ENCODE results near the gene PPP1CC. TPM values are rescaled to one million over a fixed set of nuclear protein-coding genes. Genes with fewer than 3 reads are reported as not detected.

Gene PPP1CC
- total RNA-seq, 1 donor: 107 TPM

- H3K79me2 ChIP-seq (ENCODE audit: insufficient read depth, low read length): peaks cover 41% of the 10 kb centered on the region
- H3K4me2 ChIP-seq (ENCODE audit: insufficient read depth, low read length): peak overlapping the region; percentile 97
Measured at GRCh38 chr12:110743571-110744093, 941 bp upstream of the PPP1CC start.

DNA sequence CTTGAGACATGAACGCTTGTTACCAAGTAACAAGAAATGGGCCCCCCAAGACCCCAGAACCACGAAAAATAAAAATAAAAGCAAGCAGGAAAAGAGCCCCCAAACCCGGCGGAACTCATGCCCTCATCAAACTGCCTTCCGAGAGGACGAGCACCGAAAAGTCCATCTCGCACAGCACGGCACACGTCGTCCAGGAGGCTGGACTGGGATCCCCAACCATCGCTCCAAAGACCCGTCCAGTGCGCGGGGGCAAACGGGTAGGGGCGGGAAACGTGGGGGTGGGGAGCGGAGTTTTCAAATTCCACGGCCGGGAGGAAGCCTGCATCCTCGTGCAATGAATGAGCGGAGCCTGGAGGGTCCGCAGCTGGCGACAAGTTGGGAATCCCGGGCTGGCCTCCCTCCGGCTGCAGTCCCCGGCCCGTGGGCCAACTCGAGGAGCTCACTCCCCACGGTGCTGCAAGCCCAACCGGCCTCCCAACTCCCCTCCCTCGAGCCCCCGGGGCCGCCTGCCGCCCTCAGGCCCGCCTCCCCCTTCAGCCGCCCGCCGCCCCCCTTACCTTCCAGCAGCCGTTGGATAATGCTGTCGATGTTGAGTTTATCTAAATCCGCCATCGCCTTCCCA lies 484 bp downstream of the PPP1CC start:
- Histone ChIP-seq H4K20me1 (ENCODE audit: insufficient read depth, low read length) (peaks cover 48% of the 10 kb centered on the region), H3K9me3 (ENCODE audit: low read depth, low read length) (no peaks in the 10 kb centered on the region), H3K4me2 (ENCODE audit: insufficient read depth, low read length) (peak overlapping the region; percentile 96), H3K27ac (ENCODE audit: low read depth, low read length) (peak overlapping the region; percentile 71), H3K27me3 (ENCODE audit: insufficient read depth, low read length) (no peaks in the 10 kb centered on the region), H3K79me2 (ENCODE audit: insufficient read depth, low read length) (peaks cover 55% of the 10 kb centered on the region), H3K4me1 (ENCODE audit: insufficient read depth, low read length) (peaks cover 70% of the 10 kb centered on the region), H2AFZ (ENCODE audit: low read length) (peak overlapping the region; percentile 50), H3K36me3 (ENCODE audit: insufficient read depth, low read length) (no peaks in the 10 kb centered on the region), H3K4me3 (ENCODE audit: insufficient read depth, low read length) (peak overlapping the region; percentile 89)
- DNase-seq (ENCODE audit: insufficient read length, low spot score, missing footprints): peak; percentile 49
- no peak for TF ChIP-seq CTCF (IDR thresholded peaks at IDR 0.05; ENCODE audit: extremely low read depth, low read depth, low read length)

More at GRCh38 chr12:110743571-110744093, 941 bp upstream of the PPP1CC start:
- no peaks in the 10 kb centered on the region for H3K36me3 ChIP-seq (ENCODE audit: insufficient read depth, low read length)
- H4K20me1 ChIP-seq (ENCODE audit: insufficient read depth, low read length): peaks cover 33% of the 10 kb centered on the region
- peak overlapping the region; percentile 97 for H2AFZ ChIP-seq (ENCODE audit: low read length)
- peak overlapping the region; percentile 8 for H3K27ac ChIP-seq (ENCODE audit: low read depth, low read length)
- H3K27me3 ChIP-seq (ENCODE audit: insufficient read depth, low read length): no peaks in the 10 kb centered on the region
- H3K4me1 ChIP-seq (ENCODE audit: insufficient read depth, low read length): peaks cover 56% of the 10 kb centered on the region
- TF ChIP-seq CTCF (IDR thresholded peaks at IDR 0.05; ENCODE audit: extremely low read depth, low read depth, low read length): no peak
- no peaks in the 10 kb centered on the region for H3K9me3 ChIP-seq (ENCODE audit: low read depth, low read length)
- H3K4me3 ChIP-seq (ENCODE audit: insufficient read depth, low read length): peak overlapping the region; percentile 89
- peak; percentile 73 for DNase-seq (ENCODE audit: insufficient read length, low spot score, missing footprints)

DNA sequence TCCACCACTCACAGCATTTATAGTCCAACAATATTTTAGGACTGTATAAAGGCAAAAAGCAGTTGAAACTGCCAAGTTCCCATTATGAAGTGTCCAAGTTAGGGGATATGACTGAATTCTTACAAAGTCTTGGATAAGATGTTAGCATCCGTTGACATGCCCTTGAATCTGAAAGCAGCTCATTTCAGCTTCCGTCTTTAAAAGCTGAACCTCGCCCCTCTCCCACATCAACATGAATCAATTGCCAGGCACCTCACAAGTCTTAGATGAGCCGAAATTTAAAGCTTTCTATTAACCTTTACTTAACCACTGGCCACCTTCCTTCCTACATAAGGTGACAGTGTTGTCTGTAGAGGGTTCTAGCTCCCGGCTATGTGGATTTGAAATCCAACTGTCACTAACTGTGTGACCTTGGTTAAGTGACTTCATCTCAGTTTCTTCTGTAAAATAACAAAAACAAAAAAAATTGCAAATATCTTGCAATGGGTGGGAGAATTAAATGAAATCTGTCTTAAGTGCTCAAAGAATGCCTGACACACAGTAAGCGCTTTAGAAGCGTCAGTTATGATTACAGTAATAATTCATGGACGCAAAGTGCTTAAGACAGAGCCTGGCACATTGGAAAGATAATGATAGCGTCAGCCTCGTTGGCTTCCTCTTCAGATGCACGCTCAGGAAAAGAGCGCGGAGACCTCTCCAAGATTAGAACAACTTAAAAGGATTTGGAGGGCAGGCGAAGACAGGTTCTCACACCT lies 1.2 kb downstream of the PPP1CC start:
- Histone ChIP-seq H3K4me3 (ENCODE audit: insufficient read depth, low read length) (peak overlapping the region; percentile 89), H3K9me3 (ENCODE audit: low read depth, low read length) (no peaks in the 10 kb centered on the region), H3K27me3 (ENCODE audit: insufficient read depth, low read length) (no peaks in the 10 kb centered on the region), H3K79me2 (ENCODE audit: insufficient read depth, low read length) (peaks cover 62% of the 10 kb centered on the region), H3K27ac (ENCODE audit: low read depth, low read length) (peak overlapping the region; percentile 71), H3K4me1 (ENCODE audit: insufficient read depth, low read length) (peaks cover 71% of the 10 kb centered on the region), H4K20me1 (ENCODE audit: insufficient read depth, low read length) (peaks cover 48% of the 10 kb centered on the region), H3K36me3 (ENCODE audit: insufficient read depth, low read length) (no peaks in the 10 kb centered on the region), H3K4me2 (ENCODE audit: insufficient read depth, low read length) (peak overlapping the region; percentile 96), H2AFZ (ENCODE audit: low read length) (peak overlapping the region; percentile 50)
- peak; percentile 80 for DNase-seq (ENCODE audit: insufficient read length, low spot score, missing footprints)
- TF ChIP-seq CTCF (IDR thresholded peaks at IDR 0.05; ENCODE audit: extremely low read depth, low read depth, low read length): no peak

- Histone ChIP-seq H3K4me2 (ENCODE audit: insufficient read depth, low read length) (peak overlapping the region; percentile 96), H3K27ac (ENCODE audit: low read depth, low read length) (no peak overlapping the region), H3K36me3 (ENCODE audit: insufficient read depth, low read length) (no peaks in the 10 kb centered on the region), H3K79me2 (ENCODE audit: insufficient read depth, low read length) (peaks cover 78% of the 10 kb centered on the region), H3K27me3 (ENCODE audit: insufficient read depth, low read length) (no peaks in the 10 kb centered on the region), H3K4me1 (ENCODE audit: insufficient read depth, low read length) (peaks cover 62% of the 10 kb centered on the region), H4K20me1 (ENCODE audit: insufficient read depth, low read length) (peaks cover 60% of the 10 kb centered on the region), H3K4me3 (ENCODE audit: insufficient read depth, low read length) (no peak overlapping the region), H2AFZ (ENCODE audit: low read length) (no peak overlapping the region), H3K9me3 (ENCODE audit: low read depth, low read length) (no peaks in the 10 kb centered on the region)
- TF ChIP-seq CTCF (IDR thresholded peaks at IDR 0.05; ENCODE audit: extremely low read depth, low read depth, low read length): no peak
- DNase-seq (ENCODE audit: insufficient read length, low spot score, missing footprints): no peak
Measured at GRCh38 chr12:110739894-110740293, 2.8 kb downstream of the PPP1CC start.
